ENCODE data around the gene PLET1. TPM values are rescaled to one million over a fixed set of nuclear protein-coding genes. Genes with fewer than 3 reads are reported as not detected.

The PLET1 gene
- total and polyA plus RNA-seq, 2 experiments from 2014 or later = not detected

DNA sequence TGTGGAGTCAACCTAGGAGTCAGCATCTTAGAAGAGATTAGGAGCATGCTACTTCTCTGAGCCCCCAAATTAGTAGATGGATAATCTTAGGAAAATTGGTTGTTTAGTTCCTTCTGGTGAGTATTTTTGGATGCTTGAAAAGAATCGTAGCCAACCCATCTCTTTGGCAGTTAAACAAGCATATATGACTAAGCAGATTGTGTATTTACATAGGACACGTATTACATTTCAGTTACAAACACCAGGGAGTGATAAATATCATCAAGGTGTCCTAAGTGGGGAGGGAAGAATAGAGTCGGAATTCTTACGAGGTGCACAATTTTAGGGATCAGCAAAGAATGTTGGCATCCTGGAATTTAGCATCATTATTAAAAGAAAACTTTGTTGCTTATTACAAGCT is 13.5 kb downstream of the PLET1 start:
- H3K27ac ChIP-seq = no peak overlapping the region

DNA sequence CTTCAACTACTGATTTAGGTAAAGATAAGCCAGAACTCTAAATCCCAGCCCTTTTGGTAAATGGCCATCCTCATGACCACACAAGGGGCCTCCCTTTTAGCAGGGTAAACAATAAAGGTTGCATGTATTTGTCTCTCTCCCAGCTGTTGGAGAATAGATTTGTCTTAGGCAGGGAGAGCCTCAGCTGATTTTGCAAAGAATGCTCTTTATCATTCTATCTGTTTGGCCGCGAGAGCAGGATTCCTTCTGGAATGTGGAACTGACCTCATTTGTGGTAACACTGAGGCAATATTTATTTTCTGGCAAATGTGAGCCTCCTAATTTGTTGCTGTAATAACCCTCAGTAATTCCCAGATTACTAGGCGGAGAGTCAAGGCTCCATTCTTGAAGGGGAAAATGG is 19.2 kb downstream of the PLET1 start:
- Histone ChIP-seq H3K4me3 (no peak overlapping the region), H3K4me1 (ENCODE audit: low read depth) (no peaks in the 10 kb centered on the region)

More for the DNA sequence above, 13.5 kb downstream of the PLET1 start:
- Histone ChIP-seq H3K36me3 (no peaks in the 10 kb centered on the region), H3K4me3 (no peak overlapping the region), H3K9me3 (ENCODE audit: low read depth) (no peaks in the 10 kb centered on the region), H3K27me3 (no peaks in the 10 kb centered on the region), H3K4me1 (ENCODE audit: low read depth) (no peaks in the 10 kb centered on the region)
- DNase-seq (ENCODE audit: low read depth in 1 of 2, low spot score in 1 of 2) = no peak
- TF ChIP-seq, protein P1, sequence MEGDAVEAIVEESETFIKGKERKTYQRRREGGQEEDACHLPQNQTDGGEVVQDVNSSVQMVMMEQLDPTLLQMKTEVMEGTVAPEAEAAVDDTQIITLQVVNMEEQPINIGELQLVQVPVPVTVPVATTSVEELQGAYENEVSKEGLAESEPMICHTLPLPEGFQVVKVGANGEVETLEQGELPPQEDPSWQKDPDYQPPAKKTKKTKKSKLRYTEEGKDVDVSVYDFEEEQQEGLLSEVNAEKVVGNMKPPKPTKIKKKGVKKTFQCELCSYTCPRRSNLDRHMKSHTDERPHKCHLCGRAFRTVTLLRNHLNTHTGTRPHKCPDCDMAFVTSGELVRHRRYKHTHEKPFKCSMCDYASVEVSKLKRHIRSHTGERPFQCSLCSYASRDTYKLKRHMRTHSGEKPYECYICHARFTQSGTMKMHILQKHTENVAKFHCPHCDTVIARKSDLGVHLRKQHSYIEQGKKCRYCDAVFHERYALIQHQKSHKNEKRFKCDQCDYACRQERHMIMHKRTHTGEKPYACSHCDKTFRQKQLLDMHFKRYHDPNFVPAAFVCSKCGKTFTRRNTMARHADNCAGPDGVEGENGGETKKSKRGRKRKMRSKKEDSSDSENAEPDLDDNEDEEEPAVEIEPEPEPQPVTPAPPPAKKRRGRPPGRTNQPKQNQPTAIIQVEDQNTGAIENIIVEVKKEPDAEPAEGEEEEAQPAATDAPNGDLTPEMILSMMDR (IDR thresholded peaks at IDR 0.05; ENCODE audit: low read depth, low read length) = no peak

DNA sequence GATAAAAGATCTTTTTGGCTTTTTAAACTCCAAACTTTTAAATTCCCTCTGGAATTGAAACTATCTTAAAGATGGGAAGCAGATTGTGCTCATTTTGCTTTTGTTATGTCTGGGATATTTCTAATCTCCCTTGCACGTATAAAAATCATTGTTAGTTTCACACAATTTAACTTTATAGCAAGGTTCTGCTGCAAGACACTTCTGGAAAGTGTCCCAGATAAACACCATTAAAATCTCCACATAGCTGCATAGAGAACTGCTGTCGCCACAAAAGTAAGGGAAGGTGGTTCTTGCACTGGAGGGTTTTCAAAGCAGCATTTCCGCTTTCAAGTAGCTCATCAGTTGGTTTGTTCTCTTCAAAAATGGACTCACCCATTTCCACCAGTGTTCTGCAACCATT is 22.6 kb downstream of the PLET1 start:
- H3K36me3 ChIP-seq = peaks cover 40% of the 10 kb centered on the region
- DNase-seq (ENCODE audit: low read depth in 1 of 2, low spot score in 1 of 2) = no peak

More for the DNA sequence above, 19.2 kb downstream of the PLET1 start:
- Histone ChIP-seq H3K27me3 (no peaks in the 10 kb centered on the region), H3K27ac (no peak overlapping the region), H3K36me3 (peaks cover 16% of the 10 kb centered on the region), H3K9me3 (ENCODE audit: low read depth) (no peaks in the 10 kb centered on the region)
- TF ChIP-seq, protein P1 (IDR thresholded peaks at IDR 0.05; ENCODE audit: low read depth, low read length) = no peak
- DNase-seq (ENCODE audit: low read depth in 1 of 2, low spot score in 1 of 2) = peak in 1 of 2 donors; percentile 94

DNA sequence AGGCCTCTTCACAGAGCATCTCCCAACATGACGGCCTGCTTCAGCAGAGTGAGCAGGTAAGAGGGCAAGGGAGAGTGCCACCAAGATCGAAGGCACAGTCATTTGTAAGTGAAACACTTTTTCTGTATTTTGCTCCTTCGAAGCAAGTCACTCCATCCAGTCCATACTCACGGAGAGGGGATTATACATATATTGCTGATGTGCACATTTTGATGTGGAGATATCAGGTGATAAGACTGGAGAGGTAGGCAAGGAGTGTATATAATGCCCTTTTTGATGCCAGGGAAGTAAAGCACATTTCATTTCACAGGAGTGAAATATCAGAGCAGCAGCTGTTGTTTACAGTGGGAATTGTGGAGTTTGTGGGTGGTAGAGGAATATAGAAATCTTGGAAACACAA is 23.2 kb downstream of the PLET1 start:
- DNase-seq (ENCODE audit: low read depth in 1 of 2, low spot score in 1 of 2) = no peak
- H3K4me3 ChIP-seq = no peak overlapping the region
- no peaks in the 10 kb centered on the region for H3K4me1 ChIP-seq (ENCODE audit: low read depth)
- no peak overlapping the region for H3K27ac ChIP-seq
- no peaks in the 10 kb centered on the region for H3K27me3 ChIP-seq
- TF ChIP-seq, protein P1 (IDR thresholded peaks at IDR 0.05; ENCODE audit: low read depth, low read length) = no peak
- H3K36me3 ChIP-seq = peaks cover 45% of the 10 kb centered on the region
- no peaks in the 10 kb centered on the region for H3K9me3 ChIP-seq (ENCODE audit: low read depth)

More for the DNA sequence above, 22.6 kb downstream of the PLET1 start:
- TF ChIP-seq, protein P1 (IDR thresholded peaks at IDR 0.05; ENCODE audit: low read depth, low read length) = no peak
- Histone ChIP-seq H3K4me3 (no peak overlapping the region), H3K27ac (no peak overlapping the region), H3K9me3 (ENCODE audit: low read depth) (no peaks in the 10 kb centered on the region), H3K27me3 (no peaks in the 10 kb centered on the region), H3K4me1 (ENCODE audit: low read depth) (no peaks in the 10 kb centered on the region)

DNA sequence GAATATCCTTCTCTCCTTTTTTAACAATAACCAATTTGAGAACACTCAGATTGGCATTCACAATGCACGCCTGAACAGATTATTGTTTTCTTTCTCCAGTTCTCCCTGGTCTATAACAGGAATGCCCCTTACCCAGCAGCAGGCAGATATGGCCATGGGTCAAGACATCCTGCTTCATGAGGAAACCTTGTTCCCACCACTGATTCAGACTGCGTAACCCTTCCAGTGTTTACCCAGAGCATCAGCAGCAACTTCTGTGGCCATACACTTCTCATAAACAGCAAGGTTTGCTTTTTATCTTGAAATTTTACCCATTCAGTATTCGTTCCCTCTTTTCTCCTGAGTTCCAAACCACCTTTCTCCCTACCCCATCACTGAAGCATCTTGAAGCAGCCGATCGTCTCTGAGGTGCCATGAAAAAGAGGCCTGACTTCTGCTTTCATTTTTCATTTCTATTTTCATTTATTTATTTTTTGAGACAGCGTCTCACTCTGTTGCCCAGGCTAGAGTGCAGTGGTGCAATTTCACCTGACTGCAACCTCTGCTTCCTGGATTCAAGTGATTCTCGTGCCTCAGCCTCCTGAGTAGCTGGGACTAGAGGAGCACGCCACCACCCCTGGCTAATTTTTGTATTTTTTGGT is 24.8 kb downstream of the PLET1 start:
- Histone ChIP-seq H3K36me3 (peaks cover 45% of the 10 kb centered on the region), H3K27me3 (no peaks in the 10 kb centered on the region), H3K4me1 (ENCODE audit: low read depth) (no peaks in the 10 kb centered on the region), H3K9me3 (ENCODE audit: low read depth) (no peaks in the 10 kb centered on the region), H3K4me3 (no peak overlapping the region), H3K27ac (no peak overlapping the region)
- no peak for DNase-seq (ENCODE audit: low read depth in 1 of 2, low spot score in 1 of 2)
- TF ChIP-seq, protein P1 (IDR thresholded peaks at IDR 0.05; ENCODE audit: low read depth, low read length) = no peak

All from cardiac muscle cell (in vitro differentiated cells and primary cell).